Limb (tissue), 2 donors: ENCODE results near the gene PAQR4.

Experiments used
- DNase-seq, 2 donors: peaks; one replicate each; pipeline ENCODE4 v3.0.0-alpha.2; 2016; ENCODE audit errors: extremely low spot score in 2 of 2

The PAQR4 gene

DNA sequence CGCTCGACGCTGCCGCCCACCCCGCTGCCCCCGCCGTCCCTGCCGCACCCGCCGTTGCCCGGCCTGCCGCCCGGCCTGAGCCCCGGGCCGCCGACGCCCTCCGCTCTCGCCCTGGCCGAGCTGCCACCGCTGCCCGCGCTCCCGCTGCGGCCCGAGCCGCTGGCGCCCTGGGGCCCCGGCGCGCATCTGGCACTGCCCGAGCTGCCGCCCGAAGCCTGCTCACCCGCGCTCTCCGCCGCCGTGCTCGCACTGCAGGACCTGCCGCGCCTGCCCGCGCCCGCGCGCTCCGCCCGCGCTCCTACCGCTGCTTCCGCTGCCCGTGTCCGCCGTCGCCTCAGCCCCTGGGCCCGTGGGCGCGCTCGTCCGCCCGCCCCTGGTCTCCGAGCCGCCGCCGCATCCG is 35.2 kb downstream of the PAQR4 start:
- no peak for DNase-seq

DNA sequence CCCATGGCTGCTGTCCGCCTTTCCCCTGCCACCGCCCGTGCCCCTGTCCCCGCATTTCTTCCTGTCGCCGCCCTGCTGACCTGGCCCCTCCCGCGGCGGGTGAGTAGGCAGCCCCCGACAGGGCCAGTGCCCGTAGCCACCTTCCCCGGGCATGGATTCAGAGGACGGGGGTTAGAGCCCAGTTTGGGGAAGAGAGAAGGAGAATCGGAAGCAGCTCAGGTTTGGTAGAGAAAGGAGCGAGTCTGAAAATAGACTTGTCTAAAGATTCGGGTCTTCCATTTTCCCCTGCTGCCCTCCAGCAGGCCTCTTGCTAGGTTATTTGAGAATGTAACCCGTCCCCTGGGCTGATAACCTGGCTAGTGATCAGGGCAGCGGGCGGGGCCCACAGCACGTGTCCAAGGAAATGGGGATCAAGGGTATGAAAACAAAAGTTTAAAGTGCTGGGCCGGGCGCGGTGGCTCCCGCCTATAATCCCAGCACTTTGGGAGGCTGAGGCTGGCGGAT is 35.7 kb downstream of the PAQR4 start:
- DNase-seq = no peak

DNA sequence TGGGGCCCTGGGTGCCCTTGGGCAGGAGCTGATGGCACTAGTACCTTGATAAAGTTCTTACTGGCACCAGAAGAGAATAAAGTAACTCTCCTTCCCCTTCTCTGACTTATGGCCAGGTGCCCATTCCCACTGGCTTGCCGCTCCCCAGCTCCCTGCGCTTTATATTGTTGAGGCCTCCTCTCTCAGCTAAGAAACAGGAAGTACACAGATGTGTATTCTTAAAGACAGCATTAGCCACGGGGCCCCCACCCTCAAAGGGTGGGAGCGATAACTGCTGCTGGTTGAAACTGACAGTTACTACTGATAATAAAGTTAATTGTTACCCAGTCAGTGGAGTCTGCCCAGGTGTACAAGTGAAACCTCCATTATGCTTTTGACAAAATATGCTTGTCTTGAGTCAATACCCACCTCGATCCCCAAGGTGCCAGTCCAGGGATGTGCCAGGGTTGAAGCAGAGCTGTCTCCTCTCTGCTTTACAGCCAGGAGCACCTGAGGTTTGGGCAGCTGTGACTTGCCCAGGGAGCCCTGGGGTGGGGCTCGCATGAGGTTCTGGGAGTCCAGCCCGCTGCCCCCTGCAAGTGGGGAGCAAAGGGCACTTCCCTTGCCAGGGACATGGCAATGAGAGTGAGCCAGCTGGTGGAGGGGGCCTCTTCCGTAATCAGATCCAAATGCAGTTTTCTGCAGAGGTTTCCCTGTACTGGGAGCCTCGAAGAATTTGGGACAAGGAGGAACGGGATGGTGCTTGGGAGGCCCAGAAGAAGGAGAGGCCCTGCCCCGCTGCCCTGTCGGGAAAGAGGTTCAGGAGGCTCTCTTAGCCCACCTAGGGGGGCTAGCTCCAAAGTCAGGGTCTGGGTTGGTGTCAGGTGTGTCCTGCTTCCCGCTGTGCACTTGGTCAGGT is 38.2 kb downstream of the PAQR4 start:
- DNase-seq = no peak

DNA sequence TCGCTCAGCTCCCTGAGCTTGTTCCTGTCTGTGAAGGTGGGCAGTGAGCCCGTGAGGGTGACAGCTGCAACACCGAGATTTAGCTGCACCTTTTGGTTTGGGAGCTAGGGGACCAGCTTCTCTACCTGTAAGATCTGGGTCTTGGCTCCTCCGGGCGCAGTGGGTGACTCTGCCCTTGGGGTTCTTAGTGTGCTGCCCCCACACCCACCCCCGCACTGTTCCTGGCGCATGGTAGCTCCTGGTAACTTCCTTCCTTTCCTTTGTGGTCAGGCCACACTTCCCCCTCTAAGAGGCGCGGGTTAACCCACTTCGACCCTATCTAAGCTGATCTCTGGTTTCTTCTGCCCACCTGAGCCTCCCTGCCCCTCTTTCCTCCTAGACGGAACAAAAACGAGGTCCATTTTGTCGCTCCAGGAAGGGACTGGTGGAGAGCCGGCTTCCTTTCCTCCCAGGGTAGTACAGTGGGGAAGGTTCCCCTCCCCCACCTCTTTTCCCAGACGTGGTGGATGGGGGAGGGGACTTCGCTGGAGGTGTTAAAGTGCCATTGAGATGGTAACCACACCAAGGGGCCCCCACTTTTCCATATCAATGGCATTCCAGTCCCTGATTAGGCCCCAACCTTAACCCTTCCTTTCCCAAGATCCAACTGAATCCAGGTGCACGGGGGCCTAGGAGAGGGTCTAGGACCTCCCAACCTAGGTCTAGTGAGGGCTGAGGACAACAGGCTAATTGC is 39.0 kb downstream of the PAQR4 start:
- DNase-seq = no peak

DNA sequence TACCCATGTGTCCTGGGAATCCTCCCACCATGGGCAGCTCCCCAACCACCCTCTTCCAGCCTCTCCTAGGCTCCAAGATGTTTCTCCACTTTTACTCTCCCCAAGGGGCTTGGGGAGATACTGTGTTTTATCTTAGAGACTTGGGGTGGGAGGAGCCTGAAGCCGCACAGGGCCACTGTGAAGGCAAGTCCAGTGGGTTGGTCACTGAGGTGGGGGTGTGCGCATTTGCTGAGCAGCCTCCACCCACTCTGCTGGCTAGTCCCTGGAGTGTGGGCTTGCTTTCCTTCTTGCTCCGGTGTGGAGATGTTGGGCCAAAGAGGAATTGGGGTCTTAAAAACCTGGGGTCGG is 39.5 kb downstream of the PAQR4 start:
- DNase-seq = no peak

DNA sequence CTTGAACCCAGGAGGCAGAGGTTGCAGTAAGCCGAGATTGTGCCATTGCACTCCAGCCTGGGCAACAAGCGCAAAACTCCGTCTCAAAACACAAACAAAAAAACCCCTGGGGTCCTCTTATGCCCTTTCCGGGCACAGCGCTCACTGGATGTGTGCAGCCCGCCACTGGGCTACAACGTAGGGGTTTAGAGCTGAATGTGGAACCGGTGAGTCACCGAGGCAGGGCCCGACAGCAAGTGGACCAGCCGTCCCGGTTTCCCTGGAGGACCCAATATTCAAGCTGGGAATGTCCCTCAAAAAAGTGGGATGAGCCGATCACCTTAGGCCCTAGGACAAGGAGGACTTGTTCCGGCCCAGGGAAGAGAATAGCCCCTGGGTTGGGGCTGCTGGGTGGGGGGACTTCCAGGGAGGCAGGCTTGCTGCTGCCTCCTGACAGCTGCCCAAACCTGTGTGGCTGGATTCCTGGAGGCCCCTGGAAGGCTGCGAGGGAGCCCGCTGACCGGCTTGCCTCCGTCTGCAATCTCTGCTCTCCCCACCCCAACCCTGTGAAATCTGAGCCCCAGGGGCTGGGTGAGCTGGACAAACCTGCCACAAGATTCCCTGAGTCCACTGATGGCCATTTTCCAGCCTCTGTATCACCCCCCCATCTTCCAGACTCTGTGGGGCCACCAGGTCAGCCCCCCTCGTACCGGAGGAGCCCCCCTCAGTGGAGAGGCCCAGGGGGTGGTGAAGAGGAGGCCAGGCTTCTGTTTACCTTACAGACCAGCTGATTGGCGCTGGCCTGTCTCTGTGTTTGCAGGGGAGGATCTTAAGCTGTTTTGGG is 40.6 kb downstream of the PAQR4 start:
- DNase-seq = no peak

DNA sequence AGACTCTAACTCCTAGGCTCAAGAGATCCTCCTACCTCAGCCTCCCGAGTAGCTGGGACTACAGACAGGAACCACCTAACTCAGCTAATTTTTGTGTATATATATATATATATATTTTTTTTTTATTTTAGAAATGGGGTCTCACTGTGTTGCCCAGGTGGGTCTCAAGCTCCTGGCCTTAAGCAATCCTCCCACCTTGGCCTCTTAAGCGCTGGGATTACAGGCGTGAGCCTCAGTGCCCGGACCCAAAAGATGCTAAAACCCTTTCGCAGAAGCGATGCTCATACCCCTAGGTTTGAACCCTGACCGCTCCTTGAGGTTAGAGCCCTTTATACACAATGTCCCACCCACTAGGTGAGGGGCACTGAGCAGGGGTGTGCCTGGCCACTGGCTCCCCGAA is 41.4 kb downstream of the PAQR4 start:
- no peak for DNase-seq

DNA sequence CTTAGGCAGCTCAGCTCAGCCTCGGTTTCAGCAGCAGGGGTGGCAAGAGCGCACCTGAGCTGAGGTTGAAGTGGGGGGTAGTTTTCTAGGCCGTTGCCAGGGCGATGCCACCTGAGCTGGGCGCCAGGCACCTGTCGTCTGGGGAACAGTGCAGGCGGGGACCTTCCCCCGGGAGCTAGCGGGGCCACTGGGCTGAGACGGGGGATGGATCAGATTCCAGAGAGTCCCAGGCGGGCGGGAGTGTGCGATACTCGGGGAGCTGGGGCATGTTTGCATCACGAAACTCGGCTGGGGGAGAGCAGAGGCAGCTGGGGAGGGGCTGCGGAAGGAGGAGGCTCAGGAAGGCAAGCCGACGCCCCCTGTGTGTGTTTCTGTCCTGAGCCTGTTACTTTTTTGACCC is 43.1 kb downstream of the PAQR4 start:
- no peak for DNase-seq

DNA sequence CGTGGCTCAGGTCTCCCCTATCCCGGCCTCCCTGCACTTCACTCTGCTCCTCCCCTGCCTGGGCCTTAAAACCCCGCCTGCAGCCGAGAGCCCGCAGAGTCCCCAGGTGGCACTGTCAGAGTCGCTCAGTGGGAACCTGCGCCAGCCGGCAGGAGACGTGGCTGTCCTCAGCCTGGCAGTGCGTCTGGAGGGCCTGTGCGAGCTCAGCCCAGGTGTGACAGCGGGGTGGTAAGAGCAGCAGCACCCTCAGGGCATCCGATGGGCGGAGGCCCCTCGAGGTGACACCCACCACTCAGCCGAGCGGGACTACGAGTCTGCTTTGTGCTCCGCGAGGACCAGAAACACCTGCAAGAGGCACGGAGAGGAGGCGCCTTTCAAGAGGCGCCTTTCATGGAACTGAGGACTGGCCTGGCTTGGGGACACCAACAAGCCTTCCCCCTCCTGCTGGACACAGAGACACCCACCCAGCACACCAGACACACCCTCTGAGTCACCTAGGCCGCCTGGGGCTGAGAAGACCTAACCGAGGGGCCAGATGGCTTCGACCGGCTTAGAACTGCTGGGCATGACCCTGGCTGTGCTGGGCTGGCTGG is 43.8 kb downstream of the PAQR4 start, which contains the start of gene CLDN9:
Gene CLDN9 (plus strand): TSS at position 96 of the 593 bp plus-strand sequence. CDS start 440 bp downstream, at position 536.
- no peak for DNase-seq

DNA sequence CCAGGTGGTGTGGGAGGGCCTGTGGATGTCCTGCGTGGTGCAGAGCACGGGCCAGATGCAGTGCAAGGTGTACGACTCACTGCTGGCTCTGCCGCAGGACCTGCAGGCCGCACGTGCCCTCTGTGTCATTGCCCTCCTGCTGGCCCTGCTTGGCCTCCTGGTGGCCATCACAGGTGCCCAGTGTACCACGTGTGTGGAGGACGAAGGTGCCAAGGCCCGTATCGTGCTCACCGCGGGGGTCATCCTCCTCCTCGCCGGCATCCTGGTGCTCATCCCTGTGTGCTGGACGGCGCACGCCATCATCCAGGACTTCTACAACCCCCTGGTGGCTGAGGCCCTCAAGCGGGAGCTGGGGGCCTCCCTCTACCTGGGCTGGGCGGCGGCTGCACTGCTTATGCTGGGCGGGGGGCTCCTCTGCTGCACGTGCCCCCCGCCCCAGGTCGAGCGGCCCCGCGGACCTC is 44.4 kb downstream of the PAQR4 start:
- DNase-seq = no peak

DNA sequence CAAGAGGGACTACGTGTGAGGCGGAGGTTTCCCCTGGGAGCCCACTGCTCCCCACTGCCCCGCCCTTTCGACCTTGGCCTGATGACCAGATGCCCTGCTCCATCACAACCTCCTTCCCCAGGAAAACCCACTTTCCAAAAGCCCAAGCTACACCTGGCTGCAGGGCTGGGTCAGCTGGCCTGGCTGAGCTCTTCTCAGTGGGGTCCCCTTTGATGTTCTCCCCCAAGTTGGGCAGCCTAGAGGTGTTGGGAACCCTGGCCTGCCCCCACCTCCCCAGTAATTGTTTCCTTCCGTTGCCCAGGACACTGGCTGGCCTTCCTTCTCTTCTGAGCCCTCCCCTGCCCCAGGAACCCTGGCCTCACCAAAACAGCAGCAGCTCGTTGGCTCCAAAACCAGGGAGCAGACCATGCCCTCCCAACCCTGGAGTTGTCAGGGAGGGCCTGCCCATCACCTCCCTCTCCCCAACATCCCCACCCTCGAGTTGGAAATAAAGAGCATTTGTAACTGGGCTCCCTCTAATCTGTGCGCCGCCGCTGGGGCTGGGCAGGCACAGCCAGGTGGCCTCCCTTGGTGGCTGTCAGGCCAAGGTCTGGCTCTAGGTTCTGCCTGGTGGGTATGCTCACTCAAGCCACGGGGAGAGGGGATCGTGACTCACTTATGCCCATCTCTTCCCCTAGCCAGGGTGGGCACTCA is 45.0 kb downstream of the PAQR4 start:
- no peak for DNase-seq

DNA sequence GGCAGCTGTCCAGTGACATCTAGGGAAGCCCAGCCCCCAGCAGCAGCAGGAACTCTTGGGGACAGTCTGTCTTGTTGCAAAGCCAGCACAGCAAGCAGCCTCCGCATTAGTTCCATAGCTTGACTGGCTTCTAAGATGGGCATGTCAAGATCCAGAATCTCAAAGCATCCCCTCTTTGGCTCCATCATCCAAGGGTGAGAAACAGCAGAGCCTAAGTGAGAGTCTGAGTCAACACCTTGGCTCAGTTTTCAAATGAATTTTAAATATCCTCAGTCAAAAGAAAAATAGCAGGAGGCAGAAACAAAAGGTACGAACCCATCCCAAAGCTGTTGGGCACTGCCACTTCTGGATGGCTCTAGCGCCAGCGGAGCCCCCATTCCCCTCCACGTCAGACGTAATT is 45.8 kb downstream of the PAQR4 start:
- DNase-seq = no peak

DNA sequence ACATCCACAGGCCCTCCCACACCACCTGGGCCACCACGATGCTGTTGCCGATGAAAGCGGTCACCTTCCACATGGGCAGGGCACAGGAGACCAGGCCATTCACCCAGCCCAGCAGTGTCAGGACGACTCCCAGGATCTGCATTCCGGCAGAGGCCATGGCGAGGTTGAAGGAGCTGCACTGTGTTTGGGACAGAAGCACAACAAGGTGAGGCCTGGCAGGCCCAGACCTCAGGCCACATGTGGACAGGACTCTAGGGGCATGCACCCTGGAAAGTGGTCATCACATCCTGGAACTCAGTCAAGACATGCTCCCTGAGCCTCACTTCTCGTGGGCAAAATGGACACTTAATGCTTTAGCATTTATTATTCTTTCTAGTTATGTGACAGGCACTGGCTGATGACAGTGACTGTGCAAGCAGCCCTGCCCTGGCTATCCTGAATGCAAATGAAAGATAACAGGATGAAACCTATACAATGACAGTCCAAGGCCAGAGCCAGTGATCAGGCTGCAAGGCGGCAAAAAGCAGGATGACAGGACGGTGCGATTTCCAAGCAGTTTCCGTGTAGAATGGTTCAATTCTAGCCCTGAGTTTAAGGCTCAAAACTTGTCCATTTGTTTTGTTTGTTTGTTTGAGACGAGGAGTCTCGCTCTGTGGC is 46.8 kb downstream of the PAQR4 start:
- DNase-seq = no peak

DNA sequence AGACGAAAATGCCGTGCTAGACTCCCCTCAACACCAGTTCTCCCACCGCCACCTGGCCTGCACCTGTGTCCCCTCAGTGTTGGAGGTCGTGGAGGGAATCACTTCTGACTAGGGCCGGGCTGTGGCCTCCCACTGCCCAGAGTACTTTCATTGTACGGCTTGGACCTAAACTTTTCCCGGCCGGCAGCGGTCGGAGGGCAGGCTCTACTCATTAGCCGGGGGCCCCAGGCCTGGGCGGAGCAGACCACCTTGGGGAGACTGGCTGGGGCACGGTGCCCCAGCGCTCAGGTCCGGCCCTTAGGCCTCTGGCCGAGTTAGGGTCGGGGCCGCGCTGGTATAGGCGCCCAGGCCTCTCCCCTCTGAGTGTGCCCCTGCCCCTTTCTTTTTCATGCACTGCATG is 48.2 kb downstream of the PAQR4 start:
- DNase-seq = no peak

DNA sequence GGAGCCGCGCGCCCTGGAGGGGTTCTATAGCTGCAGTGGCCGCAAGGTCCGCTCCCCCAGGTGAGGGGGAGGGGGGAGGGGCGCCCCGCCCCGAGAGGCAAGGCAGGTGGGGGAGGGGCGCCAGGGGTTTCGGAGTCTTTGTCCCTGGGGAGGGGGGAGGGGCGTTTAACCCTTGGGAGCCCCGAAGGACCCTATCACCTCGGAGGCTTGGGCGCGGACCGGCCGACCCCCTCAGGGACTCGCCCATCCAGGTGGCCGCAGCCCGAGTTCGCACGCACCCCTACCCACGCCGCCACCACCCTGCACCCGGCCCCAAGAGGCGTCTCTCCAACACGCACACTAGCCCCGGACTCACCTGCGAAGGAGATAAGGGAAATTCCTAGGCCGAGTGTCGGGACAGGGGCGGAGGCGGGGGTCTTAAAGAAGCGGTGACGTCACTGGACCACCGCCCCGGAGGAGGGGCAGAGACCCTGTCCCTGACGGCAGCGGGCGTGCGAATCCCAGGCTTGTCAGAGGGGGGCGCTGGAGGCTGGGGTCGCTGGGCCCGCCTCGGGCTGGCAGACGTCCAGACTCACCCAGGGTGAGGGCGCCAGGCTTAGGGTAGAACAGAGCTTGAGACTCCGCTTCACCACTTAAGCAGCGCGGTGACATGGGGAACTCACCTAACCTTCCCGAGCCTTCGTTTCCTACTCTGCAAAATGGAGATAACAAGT is 48.8 kb downstream of the PAQR4 start, which contains the start of gene CLDN6:
Gene CLDN6 (minus strand): TSS at position 390 of the 713 bp plus-strand sequence. CDS start 2,162 bp downstream, outside the sequence.
- peak in 1 of 2 donors; percentile 73 for DNase-seq

DNA sequence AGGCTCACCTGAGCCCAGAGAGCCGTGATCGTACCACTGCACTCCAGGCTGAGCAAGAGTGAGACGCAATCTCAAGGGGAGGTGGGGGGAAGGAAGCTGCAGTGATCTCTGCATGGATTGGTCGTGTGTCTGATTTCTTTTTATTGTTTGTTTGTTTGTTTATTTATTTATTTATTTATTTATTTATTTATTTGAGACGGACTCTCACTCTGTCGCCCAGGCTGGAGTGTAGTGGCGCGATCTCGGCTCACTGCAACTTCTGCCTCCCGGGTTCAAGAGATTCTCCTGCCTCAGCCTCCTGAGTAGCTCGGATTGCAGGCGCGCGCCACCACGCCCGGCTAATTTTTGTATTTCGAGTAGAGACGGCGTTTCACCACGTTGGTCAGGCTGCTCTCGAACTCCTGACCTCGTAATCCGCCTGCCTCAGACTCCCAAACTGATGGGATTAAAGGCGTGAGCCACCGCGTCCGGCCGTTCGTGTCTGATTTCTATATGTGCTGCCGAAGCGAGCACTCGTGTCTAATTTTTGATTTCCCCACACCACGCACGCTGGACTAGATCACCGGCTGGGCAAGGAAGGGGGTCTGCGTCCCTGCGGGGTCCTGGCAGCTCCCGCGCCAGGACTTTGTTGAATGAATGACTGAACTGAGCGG is 50.6 kb downstream of the PAQR4 start:
- DNase-seq = no peak

DNA sequence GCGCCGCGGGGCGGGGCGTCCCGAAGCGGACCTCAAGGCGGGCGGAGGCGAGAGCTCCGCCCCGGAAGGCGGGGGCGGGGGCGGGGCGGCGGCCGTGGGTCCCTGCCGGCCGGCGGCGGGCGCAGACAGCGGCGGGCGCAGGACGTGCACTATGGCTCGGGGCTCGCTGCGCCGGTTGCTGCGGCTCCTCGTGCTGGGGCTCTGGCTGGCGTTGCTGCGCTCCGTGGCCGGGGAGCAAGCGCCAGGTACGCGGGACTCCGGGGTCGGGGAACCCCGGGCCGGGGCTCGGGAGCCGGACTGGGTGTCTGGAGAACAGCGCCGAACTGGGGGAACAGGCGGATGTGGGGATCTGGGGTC is 51.1 kb downstream of the PAQR4 start, which contains the start of gene TNFRSF12A:
Gene TNFRSF12A (plus strand): TSS at position 122 of the 357 bp plus-strand sequence. CDS start 30 bp downstream, at position 152.
- peak; percentile 70 to 86 for DNase-seq

DNA sequence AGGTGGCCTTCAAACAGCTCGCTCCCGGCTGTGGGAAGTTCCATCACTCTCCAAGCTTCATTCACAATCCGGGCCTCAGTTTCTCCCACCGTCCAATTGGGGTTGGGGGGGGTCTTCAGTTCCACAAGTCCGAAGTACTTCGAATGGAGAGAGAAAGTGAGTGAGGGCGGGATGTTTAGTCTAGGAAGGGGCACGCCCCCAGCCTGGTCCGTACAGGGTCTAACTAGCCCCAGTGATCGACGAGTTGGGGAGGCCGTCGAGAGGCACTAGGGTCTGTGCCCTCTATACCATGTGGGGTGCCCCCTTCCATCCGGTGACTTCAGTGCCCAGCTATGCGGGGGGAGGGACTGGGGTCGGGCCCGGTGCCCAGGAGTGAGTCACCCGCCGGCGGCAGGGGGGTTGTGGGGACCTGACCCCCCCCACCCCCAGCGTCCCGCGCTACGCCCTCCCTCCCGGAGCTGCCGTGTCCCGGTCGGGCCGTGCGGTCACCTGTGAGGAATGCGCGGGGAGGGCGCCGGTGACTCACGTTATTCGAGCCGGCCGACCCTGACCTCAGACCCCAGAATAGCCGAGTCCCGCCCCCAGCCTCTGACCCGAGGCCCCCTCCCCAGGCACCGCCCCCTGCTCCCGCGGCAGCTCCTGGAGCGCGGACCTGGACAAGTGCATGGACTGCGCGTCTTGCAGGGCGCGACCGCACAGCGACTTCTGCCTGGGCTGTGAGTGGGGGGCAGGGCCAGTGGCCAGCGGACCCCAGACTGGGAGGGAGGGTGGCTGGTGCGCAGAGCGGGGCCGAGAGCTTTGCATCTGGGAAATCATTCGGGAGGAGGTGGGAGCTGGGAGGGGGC is 51.7 kb downstream of the PAQR4 start:
- DNase-seq = peak; percentile 36 to 82
